Measurements from ENCODE around the gene MBNL2. TPM values are rescaled to one million over a fixed set of nuclear protein-coding genes. Genes with fewer than 3 reads are reported as not detected.

MBNL2 gene
- total and polyA plus RNA-seq, 2 of the 4 experiments (the other 2 are of a cell fraction): 26.9 to 103 TPM

GRCh38 chr13:97223037-97223710 is 1.0 kb downstream of the MBNL2 start:
- H3K14ac ChIP-seq (replicated peaks; ENCODE audit: low read depth, low read length): peak overlapping the region; percentile 81
- peaks cover 14% of the 10 kb centered on the region for H3K9me1 ChIP-seq (ENCODE audit: insufficient read depth, low read length)
- H2AK9ac ChIP-seq (replicated peaks; ENCODE audit: low read depth, low read length, poor library complexity): no peak overlapping the region
- 0 out of 2 replicates have a peak overlapping the region, but pooled peaks have one; percentile 1 for H2AK5ac ChIP-seq (ENCODE audit: low read depth, low read length)
- H3K79me1 ChIP-seq (ENCODE audit: low read depth in 1 of 2, low read length in 2 of 2): peaks cover 0 to 29% of the 10 kb centered on the region in 2 experiments; a peak in 2 of 4 replicates
- no peak overlapping the region for H2AFZ ChIP-seq (replicated peaks; ENCODE audit: low read length, poor library complexity)
- dilution Hi-C loops (cut with HindIII; ENCODE audit: low sequenced_read_pairs, unreplicated experiment) (no loop called here), intact Hi-C loops (cut with micrococcal nuclease) (loop anchor here (1.0 to 5.0 kb wide), 5 partner anchors 116 to 210 kb away; no protein-coding TSS in a partner anchor), in situ Hi-C loops (cut with MboI; ENCODE audit: low sequenced_read_pairs) (no loop called here)
- peak overlapping the region; percentile 90 for H3K4me3 ChIP-seq (ENCODE audit: insufficient read depth, low read depth, low read length)
- WGBS, 2 experiments (ENCODE audit: extremely low coverage in 2 of 2, insufficient read length in 1 of 2): no CpG with 5 or more reads among the region's 6 CpGs
- peak overlapping the region; percentile 83; the same call in 1 of the 2 replicates for H3K4ac ChIP-seq (ENCODE audit: low read depth, low read length)
- H3K56ac ChIP-seq (ENCODE audit: extremely low read depth, insufficient read depth, low read length): peak overlapping the region; percentile 94
- H3K36me3 ChIP-seq (ENCODE audit: control insufficient read depth, insufficient read depth, low read length): peaks cover 2% of the 10 kb centered on the region; the same call in 1 of the 2 replicates
- peak overlapping the region; percentile 80; the same call in 1 of the 2 replicates for H3K4me2 ChIP-seq (ENCODE audit: low read depth, low read length)
- H2BK120ac ChIP-seq (ENCODE audit: low read depth, low read length): peak overlapping the region; percentile 46
- peak overlapping the region; percentile 95 for H3K27ac ChIP-seq (ENCODE audit: insufficient read depth, low read length)
- H3K9me3 ChIP-seq (ENCODE audit: control insufficient read depth, insufficient read depth, low read length): no peaks in the 10 kb centered on the region
- H4K20me1 ChIP-seq (ENCODE audit: insufficient read depth, low read length): peaks cover 31% of the 10 kb centered on the region
- H2BK20ac ChIP-seq (ENCODE audit: low read depth, low read length): peak overlapping the region; percentile 4; the same call in 1 of the 2 replicates
- peak overlapping the region; percentile 87 for H3K23ac ChIP-seq (ENCODE audit: low read depth, low read length)
- peaks cover 14% of the 10 kb centered on the region for H3K4me1 ChIP-seq (ENCODE audit: control insufficient read depth, insufficient read depth, low read length)
- ChIA-PET POLR2A (ENCODE audit: unreplicated experiment) (interaction anchor here (0.6 to 0.9 kb wide), 2 partner anchors 108 to 116 kb away, joined by 5 to 7 read pairs; no protein-coding TSS in a partner anchor), CTCF (interaction anchor here (0.9 to 3.0 kb wide), 11 partner anchors 11 to 146 kb away, joined by 3 to 21 read pairs (median 3); no protein-coding TSS in a partner anchor)
- H3K9ac ChIP-seq (ENCODE audit: low read depth, low read length): peak overlapping the region; percentile 94
- H4K8ac ChIP-seq (ENCODE audit: low read depth in 2 of 2, low read length in 2 of 2): peak overlapping the region; percentile 64 to 86
- DNase-seq (no peak), ATAC-seq (ENCODE audit: low read depth) (no peak)
- peak overlapping the region; percentile 66; the same call in 1 of the 2 replicates for H4K5ac ChIP-seq (ENCODE audit: low read depth, low read length)
- peak overlapping the region; percentile 96 for H3K18ac ChIP-seq (ENCODE audit: low read depth, low read length)
- 0 out of 3 replicates have a peak overlapping the region, but pooled peaks have one; percentile 37 for H2BK15ac ChIP-seq (ENCODE audit: low read depth, low read length)
- TSS peak; percentile 98 for BruUV-seq (replicated peaks)
- H4K91ac ChIP-seq (ENCODE audit: insufficient read depth, low read depth, low read length): peak overlapping the region; percentile 79
- H3K27me3 ChIP-seq (ENCODE audit: control insufficient read depth, insufficient read depth, low read length): no peaks in the 10 kb centered on the region
- peak overlapping the region; percentile 95 for H2BK5ac ChIP-seq (ENCODE audit: low read depth, low read length, poor library complexity, severe bottlenecking)
- TF ChIP-seq MXI1 (IDR thresholded peaks at IDR 0.05; ENCODE audit: borderline replicate concordance, low read depth, low read length) (no peak), CHD1 (IDR thresholded peaks at IDR 0.05; ENCODE audit: low read depth, low read length) (0 out of 2 replicates have a peak, but pooled peaks have one; percentile 7)

Data from IMR-90 (cell line).